ENCODE data around the gene KRT72. TPM values are rescaled to one million over a fixed set of nuclear protein-coding genes. Genes with fewer than 3 reads are reported as not detected.

Gene KRT72
- total RNA-seq, 3 donors from 2014 or later = not detected

DNA sequence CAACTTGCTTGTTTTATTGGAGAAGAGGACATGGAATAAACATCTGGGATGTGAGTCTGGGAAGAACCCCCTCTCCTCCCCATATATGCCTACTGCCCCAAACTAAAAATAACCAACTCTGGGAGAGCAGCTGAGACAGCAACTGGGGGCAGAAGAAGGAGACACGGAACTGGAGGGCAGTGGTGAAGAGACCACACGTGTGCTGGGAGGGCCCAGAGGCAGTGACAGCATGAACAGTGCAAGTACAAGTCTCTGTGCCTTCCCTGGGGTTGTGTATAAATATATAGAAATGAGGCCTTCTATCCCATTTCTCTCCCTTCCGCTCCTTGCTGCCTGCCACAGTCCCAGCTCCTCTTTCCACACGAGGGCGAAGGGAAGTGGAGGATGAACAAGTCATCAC is 21.1 kb upstream of the KRT72 start:
- TF ChIP-seq, protein P1, sequence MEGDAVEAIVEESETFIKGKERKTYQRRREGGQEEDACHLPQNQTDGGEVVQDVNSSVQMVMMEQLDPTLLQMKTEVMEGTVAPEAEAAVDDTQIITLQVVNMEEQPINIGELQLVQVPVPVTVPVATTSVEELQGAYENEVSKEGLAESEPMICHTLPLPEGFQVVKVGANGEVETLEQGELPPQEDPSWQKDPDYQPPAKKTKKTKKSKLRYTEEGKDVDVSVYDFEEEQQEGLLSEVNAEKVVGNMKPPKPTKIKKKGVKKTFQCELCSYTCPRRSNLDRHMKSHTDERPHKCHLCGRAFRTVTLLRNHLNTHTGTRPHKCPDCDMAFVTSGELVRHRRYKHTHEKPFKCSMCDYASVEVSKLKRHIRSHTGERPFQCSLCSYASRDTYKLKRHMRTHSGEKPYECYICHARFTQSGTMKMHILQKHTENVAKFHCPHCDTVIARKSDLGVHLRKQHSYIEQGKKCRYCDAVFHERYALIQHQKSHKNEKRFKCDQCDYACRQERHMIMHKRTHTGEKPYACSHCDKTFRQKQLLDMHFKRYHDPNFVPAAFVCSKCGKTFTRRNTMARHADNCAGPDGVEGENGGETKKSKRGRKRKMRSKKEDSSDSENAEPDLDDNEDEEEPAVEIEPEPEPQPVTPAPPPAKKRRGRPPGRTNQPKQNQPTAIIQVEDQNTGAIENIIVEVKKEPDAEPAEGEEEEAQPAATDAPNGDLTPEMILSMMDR (IDR thresholded peaks at IDR 0.05) = no peak
- H3K4me1 ChIP-seq (ENCODE audit: low read depth) = no peaks in the 10 kb centered on the region
- DNase-seq (no peak), ATAC-seq (no peak)
- no peaks in the 10 kb centered on the region for H3K9me3 ChIP-seq
- intact Hi-C loops (cut with DNase I, micrococcal nuclease) = no loop called here
- H3K36me3 ChIP-seq (ENCODE audit: low read depth) = no peaks in the 10 kb centered on the region
- H3K4me3 ChIP-seq = no peak overlapping the region

DNA sequence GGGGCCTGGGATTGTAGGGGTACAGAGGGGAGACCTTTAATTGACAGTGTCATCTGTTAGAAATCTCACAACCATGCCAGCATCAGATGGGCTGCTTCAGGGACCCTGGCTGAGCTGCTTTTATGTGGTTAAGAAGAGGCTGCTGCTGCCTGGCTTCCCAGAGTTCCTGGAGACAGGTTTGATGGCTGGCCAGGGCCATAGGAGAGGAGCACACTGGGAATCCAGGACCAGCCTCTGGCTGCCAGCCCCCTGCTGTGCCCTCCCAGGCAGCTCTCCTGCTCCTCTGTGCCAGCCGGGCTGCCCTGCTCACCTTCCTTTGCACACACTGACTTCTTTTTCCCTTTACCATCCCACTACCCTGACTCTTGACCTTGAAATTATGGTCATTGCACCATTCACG is 17.6 kb upstream of the KRT72 start:
- TF ChIP-seq, protein P1 (IDR thresholded peaks at IDR 0.05) = no peak
- DNase-seq (no peak), ATAC-seq (no peak)
- no peaks in the 10 kb centered on the region for H3K36me3 ChIP-seq (ENCODE audit: low read depth)
- intact Hi-C loops (cut with DNase I, micrococcal nuclease) = no loop called here
- H3K4me3 ChIP-seq = no peak overlapping the region
- H3K9me3 ChIP-seq = no peaks in the 10 kb centered on the region
- H3K4me1 ChIP-seq (ENCODE audit: low read depth) = no peaks in the 10 kb centered on the region

DNA sequence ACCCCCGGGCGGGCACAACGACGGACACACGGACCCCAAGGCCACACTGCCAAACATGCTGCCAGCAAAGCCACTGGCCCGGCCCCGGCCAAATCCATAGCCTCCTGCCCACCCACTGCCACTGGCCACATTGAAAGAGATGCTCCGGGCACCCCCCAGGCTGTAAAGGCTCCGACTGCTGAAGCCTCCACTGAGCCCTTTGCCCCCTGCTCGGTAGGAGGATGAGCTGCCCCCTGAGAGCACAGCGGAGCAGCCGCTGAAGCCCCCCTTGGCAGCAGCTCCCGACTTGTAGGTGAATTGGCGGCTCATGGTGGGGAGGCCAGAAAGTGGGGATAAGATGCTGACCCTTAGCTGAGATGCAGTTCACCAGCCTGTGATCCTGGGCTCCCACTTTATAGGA is 17.0 kb upstream of the KRT72 start, which contains the start of gene KRT73:
TSS of gene KRT73 (minus strand) at position 344 of the 400 bp plus-strand sequence. CDS start at position 309, 35 bp downstream.
- H3K9me3 ChIP-seq = no peaks in the 10 kb centered on the region
- ATAC-seq (no peak), DNase-seq (no peak)
- intact Hi-C loops (cut with DNase I, micrococcal nuclease) = no loop called here
- H3K4me1 ChIP-seq (ENCODE audit: low read depth) = no peaks in the 10 kb centered on the region
- H3K36me3 ChIP-seq (ENCODE audit: low read depth) = no peaks in the 10 kb centered on the region
- H3K4me3 ChIP-seq = no peak within 1 kb of the TSS
- TF ChIP-seq, protein P1 (IDR thresholded peaks at IDR 0.05) = no peak

DNA sequence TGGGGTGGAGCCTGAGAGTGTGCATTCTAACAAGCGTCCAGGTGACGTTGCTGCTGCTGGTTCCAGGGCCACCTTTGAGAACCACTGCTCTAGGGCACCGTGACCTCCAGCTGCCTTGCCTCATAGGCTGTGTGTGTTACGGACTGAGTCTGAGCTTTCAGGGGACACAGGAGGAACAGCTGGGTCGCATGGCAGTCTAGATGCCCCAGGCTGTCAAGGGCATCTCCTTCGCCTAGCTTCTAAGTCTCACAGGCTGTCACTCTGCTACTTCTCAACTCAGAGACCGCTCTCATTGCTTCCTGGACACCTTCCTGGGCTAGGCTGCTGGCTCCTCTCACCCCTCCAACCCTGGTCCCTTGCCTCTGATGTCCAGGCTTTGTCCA is 16.1 kb upstream of the KRT72 start:
- Histone ChIP-seq H3K4me1 (ENCODE audit: low read depth) (no peaks in the 10 kb centered on the region), H3K36me3 (ENCODE audit: low read depth) (no peaks in the 10 kb centered on the region), H3K4me3 (no peak overlapping the region), H3K9me3 (no peaks in the 10 kb centered on the region)
- TF ChIP-seq, protein P1 (IDR thresholded peaks at IDR 0.05) = no peak
- intact Hi-C loops (cut with DNase I, micrococcal nuclease) = no loop called here
- DNase-seq (no peak), ATAC-seq (no peak)

DNA sequence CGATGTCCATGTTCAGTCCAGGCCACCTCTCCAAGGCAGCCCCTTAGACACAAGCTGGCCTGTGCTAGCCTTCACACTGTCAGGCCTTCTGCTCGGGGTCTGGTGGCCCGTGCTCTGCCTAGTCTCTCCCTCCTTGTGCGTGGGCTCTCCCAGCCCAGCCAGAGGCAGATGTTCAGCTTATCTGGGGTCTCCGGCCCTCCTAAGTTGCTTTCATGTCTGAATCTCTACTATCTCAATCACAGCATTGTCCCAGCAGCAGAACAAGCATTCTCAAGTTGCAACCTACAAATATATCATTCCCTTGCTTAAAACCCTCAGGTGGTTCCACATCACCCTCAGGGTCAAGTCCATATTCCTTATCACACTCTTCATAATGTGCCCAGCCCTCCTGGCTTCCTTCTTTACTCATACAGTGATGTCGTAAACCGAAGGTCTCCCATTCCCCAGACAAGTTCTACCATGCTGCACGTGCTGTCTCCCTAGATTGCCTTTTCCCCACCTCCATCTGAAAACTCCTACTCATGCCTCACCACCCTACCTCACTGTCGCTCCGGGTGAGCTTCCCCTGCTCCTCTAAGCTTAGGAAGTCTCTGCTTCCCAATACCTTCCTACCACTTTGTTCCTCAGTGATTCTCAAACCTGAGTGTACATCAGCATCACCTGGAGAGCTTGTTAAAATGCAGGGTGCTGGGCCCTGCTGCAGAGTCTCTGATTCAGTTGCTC is 15.6 kb upstream of the KRT72 start:
- TF ChIP-seq, protein P1 (IDR thresholded peaks at IDR 0.05) = no peak
- intact Hi-C loops (cut with DNase I, micrococcal nuclease) = no loop called here
- ATAC-seq (no peak), DNase-seq (no peak)
- Histone ChIP-seq H3K9me3 (no peaks in the 10 kb centered on the region), H3K4me1 (ENCODE audit: low read depth) (no peaks in the 10 kb centered on the region), H3K4me3 (no peak overlapping the region), H3K36me3 (ENCODE audit: low read depth) (no peaks in the 10 kb centered on the region)

Measured in mucosa of descending colon (tissue), 3 donors.